ENCODE measurements around the gene KDF1. TPM values are rescaled to one million over a fixed set of nuclear protein-coding genes. Genes with fewer than 3 reads are reported as not detected.
A peak's percentile ranks its signal among the peaks of the same experiment; 100 is the strongest.

Gene KDF1
- total RNA-seq, 1 experiment from 2014 or later: 23.0 TPM

DNA sequence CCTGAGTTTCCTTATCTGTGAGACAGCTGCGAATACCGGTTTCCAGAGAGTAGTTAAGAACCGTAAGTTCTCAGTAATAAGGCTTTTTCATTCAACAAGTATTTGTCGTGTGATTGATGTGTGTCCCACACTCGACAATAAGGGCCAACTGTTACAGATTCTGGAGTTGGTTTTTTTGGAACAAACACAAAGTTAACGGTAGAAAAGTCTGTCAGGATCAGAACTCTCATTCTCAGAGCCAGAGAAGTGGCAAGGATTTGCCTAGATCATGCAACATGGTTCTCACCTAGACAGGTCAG lies 37.9 kb downstream of the KDF1 start:
- H2AFZ ChIP-seq (ENCODE audit: low read depth, low read length, poor library complexity, severe bottlenecking): no peak overlapping the region
- CTCF ChIA-PET: no interaction called here

DNA sequence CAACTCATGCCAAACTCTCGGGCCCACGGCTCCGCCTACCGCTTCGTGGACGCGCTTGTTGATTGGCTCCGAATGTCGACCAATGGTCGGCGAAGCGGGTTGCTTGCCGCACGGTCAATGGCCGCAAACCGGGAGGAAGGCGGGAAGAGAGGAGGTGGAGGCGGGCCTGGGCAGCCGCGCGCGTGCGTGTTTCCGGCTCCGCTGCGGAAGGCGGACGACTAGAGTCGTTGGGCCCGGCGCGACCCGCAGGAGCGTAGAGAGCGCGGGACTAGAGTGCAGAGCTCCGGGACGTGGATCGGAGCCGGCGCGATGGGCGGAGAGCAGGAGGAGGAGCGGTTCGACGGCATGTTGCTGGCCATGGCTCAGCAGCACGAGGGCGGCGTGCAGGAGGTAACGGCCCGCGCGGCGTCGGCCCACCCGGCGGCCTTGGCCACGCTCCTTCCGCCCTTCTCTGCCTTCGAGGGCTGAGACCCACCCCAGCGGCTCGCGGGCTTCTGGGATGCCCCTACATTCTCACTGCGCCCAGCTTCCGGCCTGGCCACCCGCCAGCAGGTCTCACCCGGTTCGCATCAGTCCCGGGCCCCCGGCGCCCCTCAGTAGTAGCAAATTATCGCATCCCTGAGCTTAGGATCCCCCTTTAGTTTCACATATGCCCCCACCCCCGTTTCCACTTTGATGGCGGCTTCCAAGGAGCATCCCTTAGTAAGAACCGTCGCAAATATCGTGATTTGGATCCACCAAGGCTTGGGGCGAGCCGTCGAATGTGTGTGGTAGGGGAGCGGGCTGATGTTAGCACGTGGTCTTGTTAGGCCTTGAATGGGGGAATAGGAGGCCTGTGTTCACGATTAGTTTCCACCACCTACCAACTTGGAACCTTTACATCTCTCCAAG lies 38.5 kb downstream of the KDF1 start, which contains the start of gene NUDC:
Gene NUDC, plus strand, starts transcription at position 204 of the 891 bp plus-strand sequence. Its CDS starts 106 bp downstream, at position 310.
- H3K9me3 ChIP-seq (ENCODE audit: control insufficient read depth in 1 of 2, insufficient read depth in 1 of 2, low read depth in 1 of 2, low read length in 2 of 2): no peaks in the 10 kb centered on the region
- H3K9ac ChIP-seq (ENCODE audit: low read length): peak within 1 kb of the TSS; percentile 99
- ChIA-PET RAD21 (ENCODE audit: low non-redundant PET in 1 of 2, low total read pairs in 2 of 2, uncharacterized antibody in 2 of 2, unreplicated experiment in 2 of 2) (no interaction called here), CTCF (interaction anchor here (0.5 kb wide), 1 partner anchor 449 kb away, joined by 3 read pairs; the partner anchor contains the start of gene HMGN2), POLR2A (interaction anchor here (0.9 to 1.1 kb wide), 2 partner anchors 57 to 72 kb away, joined by 3 read pairs; partner anchors contain the start of gene TRNP1)
- H4K20me1 ChIP-seq (ENCODE audit: insufficient read depth): peaks cover 6% of the 10 kb centered on the region; the same call in 1 of the 2 replicates
- peaks cover 9 to 26% of the 10 kb centered on the region in 2 experiments; a peak in 3 of 4 replicates for H3K4me1 ChIP-seq (ENCODE audit: control insufficient read depth in 1 of 2, insufficient read depth in 2 of 2, low read length in 2 of 2)
- no peaks in the 10 kb centered on the region for H3K9me2 ChIP-seq (ENCODE audit: insufficient read depth)
- DNase-seq (ENCODE audit: low read depth, low spot score): peak; percentile 92
- H2AFZ ChIP-seq (ENCODE audit: low read depth, low read length, poor library complexity, severe bottlenecking): peak within 1 kb of the TSS; percentile 87
- H3K79me2 ChIP-seq (ENCODE audit: insufficient read depth, low read length): peaks cover 52% of the 10 kb centered on the region
- intact Hi-C loops (cut with micrococcal nuclease): no loop called here
- H3K27ac ChIP-seq (ENCODE audit: low read depth, low read length): peak within 1 kb of the TSS; percentile 92
- ATAC-seq: peak; percentile 97
- H3K36me3 ChIP-seq (ENCODE audit: control insufficient read depth in 1 of 2, insufficient read depth in 2 of 2, low read length in 2 of 2): peaks cover 13 to 25% of the 10 kb centered on the region in 2 experiments
- BruUV-seq (replicated peaks): no TSS peak
- H3K4me2 ChIP-seq (ENCODE audit: low read length): peak within 1 kb of the TSS; percentile 98
- H3K4me3 ChIP-seq (replicated peaks in 1 of 2; ENCODE audit: low read depth in 1 of 2, low read length in 2 of 2): peak within 1 kb of the TSS; percentile 94 to 96
- TF ChIP-seq SP1 (IDR thresholded peaks at IDR 0.05; ENCODE audit: low read depth): peak; percentile 78
- TF ChIP-seq, protein P1, sequence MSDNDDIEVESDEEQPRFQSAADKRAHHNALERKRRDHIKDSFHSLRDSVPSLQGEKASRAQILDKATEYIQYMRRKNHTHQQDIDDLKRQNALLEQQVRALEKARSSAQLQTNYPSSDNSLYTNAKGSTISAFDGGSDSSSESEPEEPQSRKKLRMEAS (IDR thresholded peaks at IDR 0.05): peak; percentile 92
- TF ChIP-seq SIN3A (IDR thresholded peaks at IDR 0.05; ENCODE audit: low read depth): peak; percentile 86
- peak; percentile 92 for TF ChIP-seq ZFX (IDR thresholded peaks at IDR 0.05)
- TF ChIP-seq POLR2AphosphoS5 (IDR thresholded peaks at IDR 0.05; ENCODE audit: low read depth, low read length): peak; percentile 88
- peak; percentile 89 for TF ChIP-seq POLR2A (IDR thresholded peaks at IDR 0.05; ENCODE audit: borderline replicate concordance, extremely low read depth, insufficient read depth, insufficient read length)
- TF ChIP-seq CEBPB (IDR thresholded peaks at IDR 0.05; ENCODE audit: low read depth): no peak
- TF ChIP-seq, protein P2, sequence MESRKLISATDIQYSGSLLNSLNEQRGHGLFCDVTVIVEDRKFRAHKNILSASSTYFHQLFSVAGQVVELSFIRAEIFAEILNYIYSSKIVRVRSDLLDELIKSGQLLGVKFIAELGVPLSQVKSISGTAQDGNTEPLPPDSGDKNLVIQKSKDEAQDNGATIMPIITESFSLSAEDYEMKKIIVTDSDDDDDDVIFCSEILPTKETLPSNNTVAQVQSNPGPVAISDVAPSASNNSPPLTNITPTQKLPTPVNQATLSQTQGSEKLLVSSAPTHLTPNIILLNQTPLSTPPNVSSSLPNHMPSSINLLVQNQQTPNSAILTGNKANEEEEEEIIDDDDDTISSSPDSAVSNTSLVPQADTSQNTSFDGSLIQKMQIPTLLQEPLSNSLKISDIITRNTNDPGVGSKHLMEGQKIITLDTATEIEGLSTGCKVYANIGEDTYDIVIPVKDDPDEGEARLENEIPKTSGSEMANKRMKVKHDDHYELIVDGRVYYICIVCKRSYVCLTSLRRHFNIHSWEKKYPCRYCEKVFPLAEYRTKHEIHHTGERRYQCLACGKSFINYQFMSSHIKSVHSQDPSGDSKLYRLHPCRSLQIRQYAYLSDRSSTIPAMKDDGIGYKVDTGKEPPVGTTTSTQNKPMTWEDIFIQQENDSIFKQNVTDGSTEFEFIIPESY (IDR thresholded peaks at IDR 0.05; ENCODE audit: extremely low read depth, insufficient replicate concordance, low read length): no peak
- H3K27me3 ChIP-seq (ENCODE audit: insufficient read depth, low read length): no peaks in the 10 kb centered on the region

More for the DNA sequence above, 37.9 kb downstream of the KDF1 start:
- intact Hi-C loops (cut with micrococcal nuclease): no loop called here
- TSS peak; percentile 59 for BruUV-seq (replicated peaks)
- no peak for TF ChIP-seq CEBPB (IDR thresholded peaks at IDR 0.05; ENCODE audit: low read depth)
- TF ChIP-seq EZH2phosphoT487 (IDR thresholded peaks at IDR 0.05; ENCODE audit: borderline replicate concordance): no peak
- peaks cover 58% of the 10 kb centered on the region for H3K79me2 ChIP-seq (ENCODE audit: insufficient read depth, low read length)
- H4K20me1 ChIP-seq (ENCODE audit: insufficient read depth): peaks cover 6% of the 10 kb centered on the region; the same call in 1 of the 2 replicates
- RAD21 ChIA-PET (ENCODE audit: low non-redundant PET in 1 of 2, low total read pairs in 2 of 2, uncharacterized antibody in 2 of 2, unreplicated experiment in 2 of 2): no interaction called here
- peaks cover 9 to 26% of the 10 kb centered on the region in 2 experiments; a peak in 3 of 4 replicates for H3K4me1 ChIP-seq (ENCODE audit: control insufficient read depth in 1 of 2, insufficient read depth in 2 of 2, low read length in 2 of 2)
- no peaks in the 10 kb centered on the region for H3K9me2 ChIP-seq (ENCODE audit: insufficient read depth)
- peaks cover 13 to 29% of the 10 kb centered on the region in 2 experiments for H3K36me3 ChIP-seq (ENCODE audit: control insufficient read depth in 1 of 2, insufficient read depth in 2 of 2, low read length in 2 of 2)
- ATAC-seq (no peak), DNase-seq (ENCODE audit: low read depth, low spot score) (no peak)
- no peaks in the 10 kb centered on the region for H3K27me3 ChIP-seq (ENCODE audit: insufficient read depth, low read length)
- peak overlapping the region; percentile 92 for H3K27ac ChIP-seq (ENCODE audit: low read depth, low read length)
- H3K4me3 ChIP-seq (replicated peaks in 1 of 2; ENCODE audit: low read depth in 1 of 2, low read length in 2 of 2): peak overlapping the region; percentile 94 to 96
- POLR2A ChIA-PET: no interaction called here
- no peaks in the 10 kb centered on the region for H3K9me3 ChIP-seq (ENCODE audit: control insufficient read depth in 1 of 2, insufficient read depth in 1 of 2, low read depth in 1 of 2, low read length in 2 of 2)
- H3K9ac ChIP-seq (ENCODE audit: low read length): peak overlapping the region; percentile 99
- peak overlapping the region; percentile 98 for H3K4me2 ChIP-seq (ENCODE audit: low read length)
